ENCODE results near the gene METTL22. TPM values are rescaled to one million over a fixed set of nuclear protein-coding genes. Genes with fewer than 3 reads are reported as not detected.

Gene METTL22
- total RNA-seq, 4 donors from 2014 or later = 21.9 to 37.9 (median 24.5) TPM

- no peak for TF ChIP-seq CTCF (IDR thresholded peaks at IDR 0.05; ENCODE audit: low read depth)
Observed at GRCh38 chr16:8661703-8662102, 40.2 kb downstream of the METTL22 start.

GRCh38 chr16:8663192-8664089, 41.9 kb downstream of the METTL22 start:
- TF ChIP-seq CTCF (IDR thresholded peaks at IDR 0.05; ENCODE audit: low read depth) = no peak

- no peak for TF ChIP-seq CTCF (IDR thresholded peaks at IDR 0.05; ENCODE audit: low read depth)
Observed at GRCh38 chr16:8665529-8665928, 44.0 kb downstream of the METTL22 start.

GRCh38 chr16:8667492-8667891, 46.0 kb downstream of the METTL22 start:
- no peak for TF ChIP-seq CTCF (IDR thresholded peaks at IDR 0.05; ENCODE audit: low read depth)

- no peak for TF ChIP-seq CTCF (IDR thresholded peaks at IDR 0.05; ENCODE audit: low read depth)
Observed at GRCh38 chr16:8668113-8668512, 46.6 kb downstream of the METTL22 start.

GRCh38 chr16:8669481-8669880, 48.0 kb downstream of the METTL22 start:
- TF ChIP-seq CTCF (IDR thresholded peaks at IDR 0.05; ENCODE audit: low read depth) = no peak

- no peak for TF ChIP-seq CTCF (IDR thresholded peaks at IDR 0.05; ENCODE audit: low read depth)
Observed at GRCh38 chr16:8670014-8670560, 48.6 kb downstream of the METTL22 start.
